Activated T-cell treated with anti-CD3 and anti-CD28 coated beads for 1 hour (primary cell): Measurements from ENCODE around the gene CEBPZOS.
A peak's percentile ranks its signal among the peaks of the same experiment; 100 is the strongest.
"Not testable (repeated sequence)": the region's sequence is repeated elsewhere in the genome, so short reads cannot be mapped to it uniquely, and the experiment has no call there.

Experiments
- DNase-seq: peaks from one replicate; pipeline ENCODE4 v3.0.0-alpha.2; 2020; ENCODE audit warnings: low read depth

The CEBPZOS gene

GRCh38 chr2:37191253-37191652 lies 5.0 kb upstream of the CEBPZOS start:
- no peak for DNase-seq

- DNase-seq, result no peak
Measured at GRCh38 chr2:37191747-37192146, 4.5 kb upstream of the CEBPZOS start.

DNA sequence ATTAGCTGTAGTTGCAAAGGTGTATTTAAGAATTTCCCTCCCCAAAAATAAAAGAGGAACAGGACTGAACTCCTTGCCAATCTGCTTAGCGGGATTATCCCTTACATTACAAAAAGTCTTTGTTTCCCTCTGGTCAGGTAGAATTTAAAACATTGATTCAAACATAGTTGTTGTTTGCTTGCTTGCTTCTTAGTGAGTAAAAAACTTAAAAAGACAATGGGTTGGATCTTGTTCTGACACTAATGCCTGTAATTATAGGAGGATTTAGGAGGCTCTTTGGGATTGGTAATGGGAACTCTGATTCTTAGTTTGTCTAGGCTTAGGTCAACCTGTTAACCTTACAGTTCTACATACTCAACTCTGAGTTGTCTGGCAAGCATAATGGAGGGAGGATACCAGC lies 3.7 kb upstream of the CEBPZOS start:
- no peak for DNase-seq

GRCh38 chr2:37195862-37196319 lies 405 bp upstream of the CEBPZOS start:
- not testable (repeated sequence) for DNase-seq

GRCh38 chr2:37198681-37199065 lies 2.4 kb downstream of the CEBPZOS start:
- DNase-seq, result no peak

GRCh38 chr2:37201208-37201607 lies 4.9 kb downstream of the CEBPZOS start:
- DNase-seq, result no peak

DNA sequence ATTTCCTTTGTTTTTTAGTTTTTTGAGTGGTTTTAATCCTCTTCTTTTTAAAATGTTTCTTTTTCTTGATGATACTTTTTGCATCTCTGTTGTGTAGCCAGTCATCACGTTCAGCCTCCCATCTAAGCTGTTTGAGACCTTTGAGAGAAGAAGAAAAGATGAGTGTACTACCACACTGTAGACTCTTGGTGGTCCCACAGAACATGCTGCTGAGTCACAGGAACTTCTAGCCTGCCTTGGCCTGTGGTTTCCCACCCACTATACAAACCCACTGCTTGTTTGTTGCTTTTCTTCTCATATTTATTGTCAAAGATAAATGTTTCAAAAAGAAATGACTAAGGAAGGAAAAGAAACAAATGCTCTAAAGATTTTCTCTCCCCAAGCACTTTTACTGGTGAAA lies 5.5 kb downstream of the CEBPZOS start:
- DNase-seq, result no peak

GRCh38 chr2:37203708-37204107 lies 7.4 kb downstream of the CEBPZOS start:
- no peak for DNase-seq

- DNase-seq, result not testable (repeated sequence)
Measured at GRCh38 chr2:37205071-37205661, 8.9 kb downstream of the CEBPZOS start.

DNA sequence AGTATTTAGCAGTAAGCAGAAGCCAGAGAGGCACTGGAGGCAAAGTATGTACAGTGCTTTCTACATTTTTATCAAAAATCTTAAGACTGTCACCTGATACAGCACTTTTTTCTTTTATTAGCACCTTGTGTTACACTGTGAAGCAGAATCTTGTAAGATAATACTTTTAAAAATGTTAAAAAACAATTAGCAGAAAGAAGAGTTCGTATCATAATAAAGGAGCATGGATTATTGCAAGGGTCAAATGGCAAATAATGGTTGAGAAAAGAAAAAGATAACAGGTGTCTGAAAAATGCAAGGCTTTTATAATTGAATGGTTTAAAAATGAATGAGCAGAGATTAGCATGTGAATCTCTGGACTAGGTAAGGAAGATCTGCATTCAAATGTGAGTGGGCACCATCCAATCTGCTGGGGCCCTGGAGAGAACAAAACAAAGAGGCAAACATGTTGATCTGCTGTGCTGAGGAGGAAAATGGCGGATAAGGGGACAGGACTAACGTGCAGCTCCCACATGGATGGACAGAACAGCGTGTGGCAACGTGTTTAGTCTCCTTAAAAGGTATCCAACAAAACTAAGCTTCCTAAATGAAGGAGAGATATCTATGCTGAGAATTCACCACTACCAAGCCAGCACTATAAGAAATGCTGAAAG lies 9.5 kb downstream of the CEBPZOS start:
- no peak for DNase-seq

DNA sequence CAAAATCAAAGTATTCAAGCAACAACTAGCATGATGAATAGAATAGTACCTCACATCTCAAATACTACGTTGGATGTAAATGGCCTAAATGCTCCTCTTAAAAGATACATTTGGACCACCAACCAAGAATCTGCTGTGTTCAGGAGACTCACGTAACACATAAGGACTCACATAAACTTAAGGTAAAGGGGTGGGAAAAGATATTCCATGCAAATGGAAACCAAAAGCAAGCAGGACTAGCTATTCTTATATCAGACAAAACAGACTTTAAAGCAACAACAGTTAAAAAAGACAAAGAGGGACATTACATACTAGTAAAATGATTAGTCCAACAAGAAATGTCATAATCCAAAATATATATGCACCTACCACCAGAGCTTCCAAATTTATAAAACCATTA lies 10.5 kb downstream of the CEBPZOS start:
- DNase-seq, result not testable (repeated sequence)

DNA sequence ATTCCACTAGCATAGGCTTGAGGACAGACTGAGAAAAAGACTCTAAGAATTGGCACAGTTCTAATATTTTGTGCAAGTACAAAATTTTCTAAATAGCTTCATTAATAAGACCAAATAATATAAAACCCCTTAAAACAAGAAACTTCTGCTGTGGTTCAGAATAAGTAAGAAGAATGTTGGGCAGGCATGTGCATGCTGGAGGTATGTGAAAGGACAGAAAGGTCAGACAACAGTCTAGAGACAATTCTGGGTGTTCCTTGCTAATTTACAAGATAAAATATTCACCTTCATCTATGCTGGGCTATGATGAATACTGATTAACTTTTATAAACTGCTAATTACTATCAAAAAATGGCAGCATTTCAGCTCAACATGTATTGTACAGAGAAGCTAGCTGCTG lies 14.9 kb downstream of the CEBPZOS start:
- DNase-seq, result no peak

DNA sequence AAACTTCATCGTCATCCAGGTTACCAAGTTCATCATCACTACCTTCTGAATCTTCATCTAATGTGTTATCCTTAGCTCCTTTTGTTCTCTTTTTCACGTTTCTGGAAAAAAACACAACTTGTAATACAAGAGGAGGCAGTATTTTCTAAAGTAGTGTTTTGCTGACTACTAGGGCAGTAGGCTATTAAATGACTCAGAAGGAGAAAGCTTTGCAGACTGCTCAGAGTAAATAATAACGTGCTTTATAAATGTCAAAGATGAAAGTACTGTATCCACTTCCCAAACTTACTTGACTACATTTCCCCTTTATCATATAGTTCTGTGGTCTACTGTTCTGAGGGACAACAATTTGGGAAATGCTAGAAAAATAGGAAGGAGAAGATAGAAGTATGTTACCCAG lies 15.6 kb downstream of the CEBPZOS start:
- no peak for DNase-seq

- no peak for DNase-seq
Measured at GRCh38 chr2:37215250-37215649, 19.0 kb downstream of the CEBPZOS start.

DNA sequence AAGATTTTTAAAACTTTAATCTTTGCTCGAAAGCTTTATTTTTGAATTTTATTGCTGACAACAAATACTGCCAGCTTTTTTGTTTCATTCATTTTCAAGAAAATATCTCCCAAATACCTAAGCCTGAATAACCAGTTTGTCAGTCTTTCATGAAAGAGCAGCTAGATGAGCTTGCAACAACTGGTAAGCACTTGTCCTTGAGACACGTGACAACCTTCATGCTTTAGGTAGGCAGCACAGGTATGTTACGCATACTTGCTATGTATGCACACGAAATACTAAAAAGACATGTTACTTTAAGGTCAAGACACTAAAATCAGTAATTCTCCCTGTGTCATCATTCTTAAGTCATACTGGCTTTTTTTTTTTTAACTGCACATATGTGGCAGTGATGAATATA lies 22.8 kb downstream of the CEBPZOS start:
- no peak for DNase-seq

GRCh38 chr2:37223131-37223530 lies 26.8 kb downstream of the CEBPZOS start:
- DNase-seq, result no peak

- DNase-seq, result no peak
Measured at GRCh38 chr2:37224063-37224462, 27.8 kb downstream of the CEBPZOS start.

GRCh38 chr2:37225129-37225528 lies 28.8 kb downstream of the CEBPZOS start:
- DNase-seq, result not testable (repeated sequence)

DNA sequence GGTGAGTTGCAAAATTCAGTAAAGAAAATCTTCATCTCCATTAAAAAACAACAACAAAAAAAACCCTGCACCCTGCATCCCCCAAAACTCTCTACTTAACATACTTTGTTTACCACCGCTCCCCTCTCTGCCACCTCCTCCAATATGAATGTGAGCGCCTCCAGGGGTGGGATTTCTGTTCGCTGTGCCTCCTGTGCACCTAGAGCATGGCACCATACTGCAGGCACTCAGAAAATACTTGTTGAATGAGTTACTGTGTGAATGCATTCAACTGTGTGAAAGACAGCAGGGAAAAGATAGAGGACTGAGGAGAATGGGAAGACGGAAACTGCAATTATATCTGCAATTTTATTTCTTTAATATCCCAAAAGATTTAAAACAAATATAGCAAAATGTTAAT lies 30.6 kb downstream of the CEBPZOS start:
- DNase-seq, result no peak

- no peak for DNase-seq
Measured at GRCh38 chr2:37228788-37229187, 32.5 kb downstream of the CEBPZOS start.

- DNase-seq, result no peak
Measured at GRCh38 chr2:37230581-37230980, 34.3 kb downstream of the CEBPZOS start.

DNA sequence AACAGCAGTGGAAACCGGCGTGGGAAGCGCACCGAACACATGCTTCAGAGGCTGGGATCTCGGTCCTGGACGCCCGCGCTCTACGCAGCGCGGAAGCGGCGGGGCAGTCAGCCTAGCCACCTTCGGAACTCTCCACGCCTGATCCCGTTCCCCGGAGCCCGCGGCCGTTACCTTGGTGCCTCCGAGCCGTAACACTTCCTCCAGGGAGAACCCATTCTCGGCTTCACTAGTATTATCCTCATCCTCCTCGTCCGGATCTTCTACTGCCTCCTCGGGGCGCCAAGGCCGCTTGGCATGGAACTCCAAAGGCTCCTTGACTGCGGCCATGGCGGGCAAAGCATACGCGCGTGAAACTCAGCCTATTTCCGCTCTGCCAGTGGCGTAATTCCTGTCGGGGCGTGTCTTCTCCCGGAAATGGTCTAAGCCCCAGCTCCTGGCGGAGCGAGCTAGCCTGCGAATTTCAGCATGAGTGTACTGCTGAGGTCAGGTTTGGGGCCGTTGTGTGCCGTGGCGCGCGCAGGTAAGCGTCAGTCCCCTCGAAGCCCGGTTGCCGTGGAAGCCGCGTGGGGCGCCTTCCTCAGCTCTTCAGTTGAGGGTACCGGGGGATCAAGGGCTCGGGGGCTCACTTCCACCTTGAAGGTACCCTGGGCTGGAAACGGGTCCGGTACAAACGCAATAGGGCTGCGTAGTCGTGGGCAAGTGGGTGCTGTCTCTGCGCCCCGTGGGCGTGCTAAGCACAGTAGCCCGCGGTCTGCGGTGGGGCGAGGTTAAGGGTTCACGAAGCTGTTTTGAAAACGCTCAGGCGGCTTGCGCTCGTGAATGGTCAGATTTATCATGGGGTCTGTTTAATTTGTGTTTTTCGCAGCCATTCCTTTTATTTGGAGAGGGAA lies 35.2 kb downstream of the CEBPZOS start, which contains the start of the genes CEBPZ and NDUFAF7:
Gene CEBPZ, minus strand, starts transcription at position 356 of the 890 bp plus-strand sequence. Its CDS starts 29 bp downstream, at position 327.
Gene NDUFAF7, plus strand, starts transcription at position 418 of the 890 bp plus-strand sequence. Its CDS starts 48 bp downstream, at position 466.
- peak; percentile 72 for DNase-seq
